Neural progenitor cell (in vitro differentiated cells): ENCODE measurements around the gene XPR1.

ENCODE experiments used
- CTCF ChIP-seq: fragments of 200-600 bp; sonication (generic); IDR thresholded peaks from 2 replicates; pipeline ENCODE4 v1.5.1; 2017; ENCODE audit warnings: antibody characterized with exemption, mild to moderate bottlenecking
- EZH2 ChIP-seq: fragments of 200-600 bp; sonication (generic); IDR thresholded peaks from 2 replicates; pipeline ENCODE4 v1.6.1; 2017; ENCODE audit warnings: antibody characterized with exemption, mild to moderate bottlenecking, moderate library complexity

- TF ChIP-seq CTCF (no peak), EZH2 (no peak)
Measured at GRCh38 chr1:180757657-180758056, 125.8 kb downstream of the XPR1 start.
